Uterus (tissue), 4 donors: ENCODE data around the gene PLA2G4E. TPM values are rescaled to one million over a fixed set of nuclear protein-coding genes. Genes with fewer than 3 reads are reported as not detected.

Source experiments
- DNase-seq, 2 donors: peaks; one replicate each; pipeline ENCODE4 v3.0.0-alpha.2; 2019 to 2020
- H3K27ac ChIP-seq, 2 donors: fragments of 200-600 bp; sonication (generic); 1 replicate in 1 of 2; 2 replicates in 1 of 2; pipeline ENCODE4 v1.5.1; 2016 to 2018
- H3K27me3 ChIP-seq, 2 donors: fragments of 200-600 bp; sonication (generic); one replicate each; pipeline ENCODE4 v1.5.1; 2018 to 2019; ENCODE audit warnings: control low read depth in 1 of 2
- H3K36me3 ChIP-seq, 2 donors: fragments of 200-600 bp; sonication (generic); one replicate each; pipeline ENCODE4 v1.5.1; 2019; ENCODE audit warnings: control low read depth in 1 of 2
- H3K4me1 ChIP-seq, 2 donors: fragments of 200-600 bp; sonication (generic); one replicate each; pipeline ENCODE4 v1.5.1; 2018 to 2019; ENCODE audit warnings: control low read depth in 1 of 2
- H3K4me3 ChIP-seq, 2 donors: fragments of 200-600 bp; sonication (generic); 1 replicate in 1 of 2; 2 replicates in 1 of 2; pipeline ENCODE4 v1.5.1; 2018 to 2019; ENCODE audit warnings: mild to moderate bottlenecking in 1 of 2
- H3K9me3 ChIP-seq, 2 donors: fragments of 200-600 bp; sonication (generic); one replicate each; pipeline ENCODE4 v1.5.1; 2019; ENCODE audit warnings: control low read depth in 1 of 2
- POLR2A ChIP-seq, 2 donors: fragments of 450-650 bp; IDR thresholded peaks; one replicate each; pipeline ENCODE4 v1.6.1; 2016; ENCODE audit warnings: antibody characterized with exemption in 2 of 2, mild to moderate bottlenecking in 1 of 2, moderate library complexity in 1 of 2
- intact Hi-C: fragments of 100-400 bp; cut with DNase I; formaldehyde crosslinking; loops from one replicate; pipeline ENCODE4 v1.15.1; 2023; ENCODE audit warnings: low total_unique reads
- total RNA-seq, 4 donors: library from RNA; depleted of rRNA in 3 of 4; stranded (reverse); fragments of >200 nt in 3 of 4; gene quantifications; one replicate each; pipeline versions ENCODE4 v1.1.0 to v1.2.4, GENCODE V29; 2014 to 2023
- TF ChIP-seq, protein P1 (sequence below), 4 experiments: fragments of 200-600 bp in 2 of 4; fragments of 450-650 bp in 2 of 4; sonication (generic) in 2 of 4; IDR thresholded peaks; one replicate each; pipeline ENCODE4 v1.5.1; 2016 to 2019; ENCODE audit warnings: antibody characterized with exemption in 4 of 4, mild to moderate bottlenecking in 2 of 4, moderate library complexity in 1 of 4
- donor health status: DM: yes; HTN: yes; CAD: no.

PLA2G4E gene
- total RNA-seq, 4 donors from 2014 or later, result not detected

DNA sequence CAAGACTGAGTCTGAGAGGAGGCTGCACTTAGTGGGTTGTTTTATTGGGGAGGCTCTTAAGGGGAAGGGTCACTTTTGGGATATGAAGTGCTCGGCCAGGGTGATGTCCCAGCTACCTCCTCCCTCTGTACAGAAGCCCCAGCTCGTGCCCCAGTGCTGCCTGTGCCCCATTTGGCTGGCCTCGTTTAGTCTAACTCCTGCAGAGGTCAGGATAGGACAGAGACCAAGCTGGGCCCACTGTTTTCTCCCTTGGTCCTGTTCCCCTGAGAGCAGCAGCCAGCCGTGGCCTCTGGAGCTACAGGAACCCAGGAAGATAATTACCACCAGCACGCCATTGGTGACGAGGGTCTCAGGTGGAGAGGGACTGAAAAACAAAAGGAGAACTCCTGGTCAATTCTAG, 18.5 kb downstream of the PLA2G4E start:
- Histone ChIP-seq H3K9me3 (no peaks in the 10 kb centered on the region), H3K4me3 (no peak overlapping the region), H3K4me1 (no peaks in the 10 kb centered on the region), H3K36me3 (no peaks in the 10 kb centered on the region), H3K27ac (no peak overlapping the region), H3K27me3 (no peaks in the 10 kb centered on the region)
- TF ChIP-seq, protein P1, sequence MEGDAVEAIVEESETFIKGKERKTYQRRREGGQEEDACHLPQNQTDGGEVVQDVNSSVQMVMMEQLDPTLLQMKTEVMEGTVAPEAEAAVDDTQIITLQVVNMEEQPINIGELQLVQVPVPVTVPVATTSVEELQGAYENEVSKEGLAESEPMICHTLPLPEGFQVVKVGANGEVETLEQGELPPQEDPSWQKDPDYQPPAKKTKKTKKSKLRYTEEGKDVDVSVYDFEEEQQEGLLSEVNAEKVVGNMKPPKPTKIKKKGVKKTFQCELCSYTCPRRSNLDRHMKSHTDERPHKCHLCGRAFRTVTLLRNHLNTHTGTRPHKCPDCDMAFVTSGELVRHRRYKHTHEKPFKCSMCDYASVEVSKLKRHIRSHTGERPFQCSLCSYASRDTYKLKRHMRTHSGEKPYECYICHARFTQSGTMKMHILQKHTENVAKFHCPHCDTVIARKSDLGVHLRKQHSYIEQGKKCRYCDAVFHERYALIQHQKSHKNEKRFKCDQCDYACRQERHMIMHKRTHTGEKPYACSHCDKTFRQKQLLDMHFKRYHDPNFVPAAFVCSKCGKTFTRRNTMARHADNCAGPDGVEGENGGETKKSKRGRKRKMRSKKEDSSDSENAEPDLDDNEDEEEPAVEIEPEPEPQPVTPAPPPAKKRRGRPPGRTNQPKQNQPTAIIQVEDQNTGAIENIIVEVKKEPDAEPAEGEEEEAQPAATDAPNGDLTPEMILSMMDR (IDR thresholded peaks at IDR 0.05), result no peak
- no peak for TF ChIP-seq POLR2A (IDR thresholded peaks at IDR 0.05)
- DNase-seq, result no peak
- intact Hi-C loops, result no loop called here

DNA sequence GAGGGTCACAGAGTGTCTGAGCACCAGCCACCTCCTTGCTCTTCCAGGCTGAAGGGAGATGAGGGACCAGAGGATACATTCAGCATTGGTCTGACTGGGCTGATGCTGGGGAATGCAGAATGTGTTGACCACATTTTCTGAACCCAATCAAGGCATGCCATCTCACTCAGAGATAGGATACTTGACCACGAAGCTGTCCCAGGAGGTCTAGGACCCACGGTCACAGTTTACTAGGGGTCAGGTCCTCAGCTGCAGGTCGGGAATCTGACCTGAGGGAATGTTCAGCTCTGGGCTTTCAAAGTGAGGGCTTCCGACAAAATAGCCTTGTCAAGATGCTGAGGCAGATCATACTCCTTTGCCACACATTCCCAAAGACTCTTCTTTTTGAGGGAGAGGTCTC, 19.6 kb downstream of the PLA2G4E start:
- no peaks in the 10 kb centered on the region for H3K36me3 ChIP-seq
- H3K27me3 ChIP-seq, result no peaks in the 10 kb centered on the region
- no peak for TF ChIP-seq POLR2A (IDR thresholded peaks at IDR 0.05)
- TF ChIP-seq, protein P1 (IDR thresholded peaks at IDR 0.05), result no peak
- no peak overlapping the region for H3K4me3 ChIP-seq
- intact Hi-C loops, result no loop called here
- no peaks in the 10 kb centered on the region for H3K9me3 ChIP-seq
- H3K27ac ChIP-seq, result no peak overlapping the region
- DNase-seq, result no peak
- no peaks in the 10 kb centered on the region for H3K4me1 ChIP-seq

DNA sequence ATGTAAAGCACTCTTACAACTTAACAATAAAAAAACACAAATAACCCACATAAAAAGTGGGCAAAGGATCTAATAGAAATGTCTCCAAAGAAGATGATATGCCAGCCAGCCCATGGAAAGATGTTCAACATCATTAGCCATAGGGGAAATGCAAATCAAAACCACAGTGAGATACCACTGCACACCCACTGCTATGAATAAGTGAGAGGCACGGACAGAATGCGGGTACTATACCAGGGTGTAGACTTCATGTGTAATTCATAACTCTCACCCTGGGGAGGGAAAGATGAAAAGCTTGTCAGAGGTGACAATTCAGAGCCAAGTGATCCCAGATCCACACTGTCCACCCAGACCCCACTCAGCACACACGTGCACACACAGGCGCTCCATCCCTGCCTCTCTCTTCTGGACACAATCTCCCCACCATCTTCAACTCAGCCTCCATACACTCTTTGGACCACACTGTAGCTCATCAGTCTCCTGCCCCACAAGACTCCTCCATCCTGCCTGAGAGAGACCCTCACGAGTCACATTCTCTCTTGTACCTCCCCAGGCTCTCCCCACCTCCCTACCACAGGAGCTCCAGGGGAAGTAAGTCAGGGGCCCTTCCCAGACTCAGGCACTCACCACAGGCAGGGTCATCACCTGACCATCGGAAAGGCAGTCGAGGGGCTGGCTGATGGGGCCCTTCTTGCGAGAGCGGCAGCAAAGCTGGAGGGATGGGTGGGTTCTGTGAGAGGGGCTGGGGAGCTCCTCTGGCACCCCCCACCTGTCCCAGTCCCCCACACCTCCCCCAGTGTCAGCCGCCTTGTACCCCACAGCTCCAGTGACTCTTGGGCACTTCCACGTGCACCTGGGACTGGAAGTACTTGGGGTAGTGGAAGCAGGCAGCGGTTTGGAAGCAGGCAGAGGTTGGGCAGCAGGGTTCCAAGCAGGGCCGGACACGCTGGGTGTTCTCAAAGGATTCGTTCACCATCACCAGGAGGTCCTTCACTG, 21.3 kb downstream of the PLA2G4E start:
- H3K9me3 ChIP-seq, result no peaks in the 10 kb centered on the region
- no peaks in the 10 kb centered on the region for H3K27me3 ChIP-seq
- no peak overlapping the region for H3K4me3 ChIP-seq
- DNase-seq, result no peak
- H3K36me3 ChIP-seq, result no peaks in the 10 kb centered on the region
- H3K4me1 ChIP-seq, result no peaks in the 10 kb centered on the region
- no peak for TF ChIP-seq POLR2A (IDR thresholded peaks at IDR 0.05)
- TF ChIP-seq, protein P1 (IDR thresholded peaks at IDR 0.05), result no peak
- H3K27ac ChIP-seq, result no peak overlapping the region
- intact Hi-C loops, result no loop called here

DNA sequence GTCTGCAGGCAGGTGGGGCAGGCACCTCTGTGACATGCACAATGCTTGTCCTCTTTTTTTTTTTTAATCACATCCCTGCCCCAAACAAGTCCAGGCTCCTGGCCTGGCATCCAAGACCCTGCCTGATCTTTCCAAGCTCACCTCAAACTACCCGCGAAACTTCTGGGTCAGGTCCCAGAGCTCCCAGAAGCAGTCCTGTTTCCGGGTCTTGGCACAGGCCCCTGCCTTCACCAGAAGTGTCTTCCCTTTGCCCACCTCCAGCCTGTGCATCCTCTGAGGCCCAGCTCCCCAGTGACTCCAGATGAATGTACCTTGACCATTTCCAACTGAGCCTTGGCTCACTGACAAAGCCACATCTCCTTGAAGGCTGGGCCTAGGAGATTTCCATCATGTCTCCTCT, 23.0 kb downstream of the PLA2G4E start:
- H3K27ac ChIP-seq, result no peak overlapping the region
- no peak for DNase-seq
- H3K4me1 ChIP-seq, result no peaks in the 10 kb centered on the region
- no peaks in the 10 kb centered on the region for H3K36me3 ChIP-seq
- no peak for TF ChIP-seq POLR2A (IDR thresholded peaks at IDR 0.05)
- TF ChIP-seq, protein P1 (IDR thresholded peaks at IDR 0.05), result no peak
- no peaks in the 10 kb centered on the region for H3K27me3 ChIP-seq
- H3K4me3 ChIP-seq, result no peak overlapping the region
- intact Hi-C loops, result no loop called here
- H3K9me3 ChIP-seq, result no peaks in the 10 kb centered on the region

DNA sequence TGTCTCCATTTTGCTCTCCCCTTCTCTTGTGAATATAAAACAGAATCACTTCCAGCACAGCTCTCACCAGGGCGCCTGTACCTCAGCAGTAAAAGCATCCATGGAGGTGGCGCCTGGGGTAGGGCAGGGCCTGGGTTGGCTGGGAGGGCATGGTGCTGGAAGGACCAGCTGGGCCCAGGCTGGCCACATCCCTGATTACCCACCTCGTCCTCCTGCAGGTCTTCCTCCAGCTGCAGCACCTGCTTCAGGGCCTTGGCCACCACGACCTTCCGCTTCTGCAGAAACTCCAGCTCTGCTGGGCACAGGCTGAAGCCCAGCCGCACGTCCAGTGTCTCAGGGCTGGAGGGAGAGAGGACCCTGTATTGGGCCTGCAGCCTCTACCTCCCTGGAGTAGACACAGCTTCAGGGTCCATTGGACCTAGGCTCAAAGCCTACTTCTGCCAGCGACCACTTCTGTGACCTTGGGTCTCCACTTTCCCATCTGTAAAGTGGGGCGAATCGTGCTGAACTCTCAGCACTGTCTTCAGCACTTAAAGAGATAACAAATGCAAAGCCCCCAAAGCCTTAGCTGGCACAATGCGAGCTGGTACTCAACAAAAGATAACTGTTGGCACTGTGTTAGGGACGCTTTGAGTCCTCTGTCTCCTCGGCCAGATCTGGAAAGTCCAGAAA, 23.8 kb downstream of the PLA2G4E start:
- Histone ChIP-seq H3K9me3 (no peaks in the 10 kb centered on the region), H3K4me1 (no peaks in the 10 kb centered on the region), H3K4me3 (no peak overlapping the region), H3K27me3 (no peaks in the 10 kb centered on the region), H3K27ac (no peak overlapping the region), H3K36me3 (no peaks in the 10 kb centered on the region)
- TF ChIP-seq, protein P1 (IDR thresholded peaks at IDR 0.05), result no peak
- TF ChIP-seq POLR2A (IDR thresholded peaks at IDR 0.05), result no peak
- DNase-seq, result no peak
- intact Hi-C loops, result no loop called here
